ENCODE measurements around the gene SLC38A3. TPM values are rescaled to one million over a fixed set of nuclear protein-coding genes. Genes with fewer than 3 reads are reported as not detected.
A peak's percentile ranks its signal among the peaks of the same experiment; 100 is the strongest.
"Not testable (repeated sequence)": the region's sequence is repeated elsewhere in the genome, so short reads cannot be mapped to it uniquely, and the experiment has no call there.

SLC38A3 gene
- total RNA-seq, 1 donor from 2014 or later: not detected

DNA sequence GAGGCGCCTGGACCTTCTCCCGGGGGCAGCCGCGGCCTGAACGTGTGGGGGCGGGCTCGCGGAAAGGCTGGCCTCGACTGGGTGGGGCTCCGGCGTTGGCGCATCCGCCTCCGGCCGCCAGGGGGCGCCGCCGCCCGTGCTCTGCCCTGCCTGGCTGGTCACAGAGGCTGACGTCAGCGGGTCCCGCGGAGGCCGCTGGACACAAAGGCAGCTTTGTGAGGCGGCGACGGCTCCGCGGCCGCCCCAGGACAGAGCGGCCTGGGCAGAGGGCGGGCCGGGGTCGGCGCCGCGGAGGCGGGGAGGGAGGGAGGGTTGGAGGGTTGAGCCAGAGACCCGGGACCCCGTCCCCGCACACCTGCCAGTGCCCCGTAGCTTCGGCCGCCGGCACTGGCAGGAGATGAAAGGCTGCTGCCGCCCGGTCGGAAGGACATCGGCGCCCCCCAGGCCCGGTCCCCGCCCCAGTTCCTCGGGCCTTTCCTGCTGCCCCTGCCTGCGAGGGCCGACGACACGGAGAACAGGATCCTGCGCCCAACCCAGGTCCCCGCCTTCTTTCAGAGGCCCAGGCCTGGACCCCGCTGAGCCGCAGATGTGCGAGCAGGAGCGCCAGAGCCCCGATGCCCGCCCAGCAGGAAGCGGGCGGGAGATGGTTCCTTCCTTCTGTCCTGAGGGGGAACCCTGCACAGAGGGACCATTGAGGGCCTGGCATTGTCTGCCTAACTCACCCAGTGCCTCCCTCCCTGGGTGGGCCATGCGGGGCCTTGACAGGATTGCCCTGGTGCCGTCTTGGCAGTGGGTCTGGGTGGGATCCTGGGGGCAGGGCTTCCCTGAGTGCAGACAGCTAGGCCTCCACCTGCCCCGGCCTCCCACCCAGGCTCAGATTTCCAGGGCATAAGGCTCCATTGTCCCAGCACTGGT is 55.2 kb downstream of the SLC38A3 start:
- intact Hi-C loops (cut with DNase I): loop anchor here (1.0 to 2.0 kb wide), 2 partner anchors 13 to 69 kb away; partner anchors contain the start of gene TUSC2
- TF ChIP-seq, protein P1, sequence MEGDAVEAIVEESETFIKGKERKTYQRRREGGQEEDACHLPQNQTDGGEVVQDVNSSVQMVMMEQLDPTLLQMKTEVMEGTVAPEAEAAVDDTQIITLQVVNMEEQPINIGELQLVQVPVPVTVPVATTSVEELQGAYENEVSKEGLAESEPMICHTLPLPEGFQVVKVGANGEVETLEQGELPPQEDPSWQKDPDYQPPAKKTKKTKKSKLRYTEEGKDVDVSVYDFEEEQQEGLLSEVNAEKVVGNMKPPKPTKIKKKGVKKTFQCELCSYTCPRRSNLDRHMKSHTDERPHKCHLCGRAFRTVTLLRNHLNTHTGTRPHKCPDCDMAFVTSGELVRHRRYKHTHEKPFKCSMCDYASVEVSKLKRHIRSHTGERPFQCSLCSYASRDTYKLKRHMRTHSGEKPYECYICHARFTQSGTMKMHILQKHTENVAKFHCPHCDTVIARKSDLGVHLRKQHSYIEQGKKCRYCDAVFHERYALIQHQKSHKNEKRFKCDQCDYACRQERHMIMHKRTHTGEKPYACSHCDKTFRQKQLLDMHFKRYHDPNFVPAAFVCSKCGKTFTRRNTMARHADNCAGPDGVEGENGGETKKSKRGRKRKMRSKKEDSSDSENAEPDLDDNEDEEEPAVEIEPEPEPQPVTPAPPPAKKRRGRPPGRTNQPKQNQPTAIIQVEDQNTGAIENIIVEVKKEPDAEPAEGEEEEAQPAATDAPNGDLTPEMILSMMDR (IDR thresholded peaks at IDR 0.05): peak; percentile 96 to 100 (median 99)
- H3K4me1 ChIP-seq: peaks cover 19 to 36% of the 10 kb centered on the region in 2 donors
- no peaks in the 10 kb centered on the region for H3K9me3 ChIP-seq
- peak; percentile 72 to 96 for DNase-seq (ENCODE audit: low spot score in 2 of 2)
- H3K27ac ChIP-seq: peak overlapping the region; percentile 97 to 99
- no peaks in the 10 kb centered on the region for H3K27me3 ChIP-seq
- peaks cover 33 to 37% of the 10 kb centered on the region in 2 donors for H3K36me3 ChIP-seq
- H3K4me3 ChIP-seq: peak overlapping the region; percentile 55 to 70

DNA sequence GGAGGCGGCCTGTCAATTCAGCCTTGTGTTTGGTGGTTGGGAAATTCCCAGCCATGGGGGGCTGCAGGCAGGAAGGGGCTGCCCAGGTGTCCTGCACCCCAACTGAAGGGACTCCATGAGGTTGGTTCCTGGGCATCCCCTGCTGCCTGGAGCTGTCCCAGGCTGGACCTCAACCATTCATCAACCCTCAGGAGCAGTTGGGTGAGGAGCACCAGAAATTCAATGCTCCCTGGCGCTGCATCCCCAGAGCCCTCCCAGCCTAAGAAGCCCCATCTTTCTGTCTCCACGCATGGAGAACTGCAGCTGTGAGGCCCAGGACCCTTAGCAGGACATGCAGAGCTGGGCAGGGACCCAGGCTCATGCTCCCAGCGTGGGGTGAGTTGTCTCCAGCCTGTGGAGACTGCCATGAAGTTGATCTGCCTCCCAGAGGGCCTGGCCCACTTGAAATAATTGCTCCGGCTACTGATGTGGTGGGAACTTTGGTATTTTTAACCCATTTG is 55.9 kb downstream of the SLC38A3 start:
- no peaks in the 10 kb centered on the region for H3K27me3 ChIP-seq
- intact Hi-C loops (cut with DNase I): loop anchor here (1.0 to 2.0 kb wide), 2 partner anchors 12 to 68 kb away; partner anchors contain the start of gene TUSC2
- peak overlapping the region; percentile 55 to 70 for H3K4me3 ChIP-seq
- peak overlapping the region; percentile 97 to 99 for H3K27ac ChIP-seq
- H3K36me3 ChIP-seq: peaks cover 28 to 30% of the 10 kb centered on the region in 2 donors
- no peaks in the 10 kb centered on the region for H3K9me3 ChIP-seq
- TF ChIP-seq, protein P1 (IDR thresholded peaks at IDR 0.05): no peak
- H3K4me1 ChIP-seq: peaks cover 23 to 40% of the 10 kb centered on the region in 2 donors
- no peak for DNase-seq (ENCODE audit: low spot score in 2 of 2)

DNA sequence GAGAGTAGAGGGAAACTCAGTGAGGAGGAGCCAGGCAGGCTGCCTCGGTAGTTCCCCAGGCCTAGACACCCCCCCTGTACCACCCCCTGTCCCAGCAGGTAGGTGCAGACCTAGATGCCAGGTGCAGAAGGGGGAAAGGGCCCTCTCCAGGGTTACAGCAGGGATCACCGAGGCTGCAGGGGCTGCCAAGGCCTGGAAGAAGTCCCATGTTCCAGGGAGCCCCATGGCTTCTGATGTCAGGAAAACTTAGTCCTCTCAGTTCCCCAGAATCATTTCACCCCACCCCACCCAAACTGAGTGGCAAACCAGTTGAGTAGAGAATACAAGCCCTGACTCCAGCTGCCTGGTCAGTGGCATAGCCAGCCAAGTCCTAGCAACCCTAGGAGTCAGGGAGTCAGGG is 56.4 kb downstream of the SLC38A3 start:
- H3K27me3 ChIP-seq: no peaks in the 10 kb centered on the region
- peaks cover 23 to 25% of the 10 kb centered on the region in 2 donors for H3K36me3 ChIP-seq
- H3K9me3 ChIP-seq: no peaks in the 10 kb centered on the region
- TF ChIP-seq, protein P1 (IDR thresholded peaks at IDR 0.05): no peak
- intact Hi-C loops (cut with DNase I): loop anchor here (2.0 kb wide), 1 partner anchor 67 kb away; the partner anchor contains the start of gene TUSC2
- peak overlapping the region; percentile 97 to 99 for H3K27ac ChIP-seq
- peaks cover 28 to 45% of the 10 kb centered on the region in 2 donors for H3K4me1 ChIP-seq
- peak overlapping the region in 1 of 2 donors; percentile 70 for H3K4me3 ChIP-seq
- no peak for DNase-seq (ENCODE audit: low spot score in 2 of 2)

DNA sequence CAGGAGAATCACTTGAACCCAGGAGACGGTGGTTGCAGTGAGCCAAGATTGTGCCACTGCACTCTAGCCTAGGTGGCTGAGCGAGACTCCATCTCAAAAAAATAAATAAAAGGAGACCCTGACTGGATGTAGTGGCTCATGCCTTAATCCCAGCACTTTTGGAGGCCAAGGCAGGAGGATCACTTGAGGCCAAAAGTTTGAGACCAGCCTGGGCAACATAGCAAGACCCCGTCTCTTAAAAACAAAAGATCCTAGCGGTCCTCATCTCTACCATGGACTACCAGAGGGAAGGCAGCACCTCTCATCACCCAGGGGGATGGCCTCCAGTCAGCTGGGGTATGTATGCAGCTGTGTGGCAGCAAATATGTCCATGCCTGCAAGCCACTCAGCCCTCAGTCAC is 57.1 kb downstream of the SLC38A3 start:
- intact Hi-C loops (cut with DNase I); H3K27me3 ChIP-seq; H3K9me3 ChIP-seq; DNase-seq (ENCODE audit: low spot score in 2 of 2); H3K4me3 ChIP-seq: not testable (repeated sequence)
- peaks cover 16 to 18% of the 10 kb centered on the region in 2 donors for H3K36me3 ChIP-seq
- peak overlapping the region; percentile 97 to 99 for H3K27ac ChIP-seq
- H3K4me1 ChIP-seq: peaks cover 33 to 52% of the 10 kb centered on the region in 2 donors

DNA sequence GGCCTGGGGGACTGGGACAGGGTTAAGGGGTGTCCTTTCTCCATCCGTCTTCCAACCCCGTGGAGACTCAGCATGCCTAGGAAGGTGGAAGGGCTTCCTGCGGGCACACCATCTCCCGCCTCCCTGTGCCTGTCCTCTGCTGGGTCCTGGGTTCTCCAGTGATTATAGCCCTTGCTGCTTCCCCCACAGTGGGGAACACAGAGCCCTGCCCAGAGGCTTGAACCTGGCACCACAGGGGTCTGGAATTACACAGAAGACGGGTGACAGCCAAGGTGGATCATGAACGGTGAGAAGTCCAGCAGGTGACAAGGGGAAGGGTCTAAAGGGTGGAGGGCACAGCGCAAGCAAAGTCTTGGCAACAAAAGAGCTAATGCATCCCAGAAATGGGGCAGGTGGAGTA is 57.7 kb downstream of the SLC38A3 start:
- no peak for DNase-seq (ENCODE audit: low spot score in 2 of 2)
- H3K36me3 ChIP-seq: peaks cover 10 to 12% of the 10 kb centered on the region in 2 donors
- H3K4me3 ChIP-seq: no peak overlapping the region
- peaks cover 33 to 56% of the 10 kb centered on the region in 2 donors for H3K4me1 ChIP-seq
- no peaks in the 10 kb centered on the region for H3K27me3 ChIP-seq
- no peaks in the 10 kb centered on the region for H3K9me3 ChIP-seq
- intact Hi-C loops (cut with DNase I): no loop called here
- H3K27ac ChIP-seq: peak overlapping the region; percentile 97 to 99
- TF ChIP-seq, protein P1 (IDR thresholded peaks at IDR 0.05): no peak

Measured in ascending aorta (tissue), 2 donors.